Cerebellar cortex (tissue), 1 donor: ENCODE data around the gene VPS26A.

Source experiments
- DNase-seq: peaks from one replicate; pipeline ENCODE4 v3.0.0-alpha.2; 2015; ENCODE audit warnings: low spot score

The VPS26A gene

DNA sequence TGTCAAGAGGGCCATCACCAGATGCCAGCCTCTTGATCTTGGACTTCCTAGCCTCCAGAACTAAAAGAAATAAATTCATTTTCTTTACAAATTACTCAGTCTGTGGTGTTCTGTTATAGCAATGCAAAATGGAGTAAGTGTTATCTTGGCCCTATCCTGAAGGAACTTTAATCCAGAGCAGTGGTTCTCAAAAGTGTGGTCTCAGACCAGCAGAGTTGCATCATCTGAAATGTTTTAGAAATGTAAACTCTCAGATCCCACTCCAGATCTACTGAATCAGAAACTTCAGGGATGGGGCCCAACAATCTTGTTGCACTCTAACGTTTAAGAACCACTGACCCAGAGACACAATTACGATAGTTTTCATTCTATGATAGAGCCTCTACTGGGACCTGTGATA lies 52.8 kb downstream of the VPS26A start:
- no peak for DNase-seq

GRCh38 chr10:69179089-69179742 lies 55.2 kb downstream of the VPS26A start:
- DNase-seq: no peak

DNA sequence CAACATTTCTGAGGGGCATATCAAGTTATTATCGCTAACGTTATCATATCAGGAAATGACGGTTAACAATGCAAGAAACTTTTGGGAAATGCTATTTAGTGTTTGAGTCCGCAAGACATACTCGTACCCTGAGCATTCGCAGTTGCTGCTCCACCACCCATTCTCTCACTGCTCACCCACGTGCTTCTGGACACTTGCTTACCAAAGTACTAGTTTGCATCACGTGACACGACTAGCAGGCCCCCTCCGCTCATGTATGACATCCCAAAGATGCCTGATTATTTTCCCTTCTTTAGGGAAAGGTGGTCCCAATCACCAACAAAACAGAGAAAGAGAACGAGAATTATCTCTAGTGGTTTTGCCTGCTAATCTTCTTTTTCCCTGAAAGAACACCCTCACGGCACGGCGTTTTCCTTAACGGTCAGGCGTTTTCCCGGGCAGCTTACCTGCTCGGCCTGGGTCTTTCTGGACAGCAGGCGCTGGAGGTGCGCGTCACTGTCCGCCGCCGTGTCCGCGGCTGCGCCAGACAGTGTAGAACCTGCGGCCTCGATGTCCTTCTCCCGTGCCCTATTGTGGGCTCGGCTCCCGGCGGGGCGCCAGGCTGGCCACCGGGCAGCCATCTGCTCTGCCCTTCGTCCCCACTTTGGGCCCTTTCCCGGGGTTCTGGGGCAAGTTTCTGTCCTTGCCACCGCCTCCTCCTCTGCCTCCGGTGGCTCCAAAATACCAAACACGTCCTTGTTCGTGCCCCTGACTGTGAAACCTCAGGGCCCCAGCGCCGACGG lies 56.0 kb downstream of the VPS26A start, which contains the start of gene SUPV3L1:
SUPV3L1 (plus strand) TSS at position 492 of the 782 bp plus-strand sequence; CDS start at position 550, 58 bp downstream.
- DNase-seq: peak; percentile 99

DNA sequence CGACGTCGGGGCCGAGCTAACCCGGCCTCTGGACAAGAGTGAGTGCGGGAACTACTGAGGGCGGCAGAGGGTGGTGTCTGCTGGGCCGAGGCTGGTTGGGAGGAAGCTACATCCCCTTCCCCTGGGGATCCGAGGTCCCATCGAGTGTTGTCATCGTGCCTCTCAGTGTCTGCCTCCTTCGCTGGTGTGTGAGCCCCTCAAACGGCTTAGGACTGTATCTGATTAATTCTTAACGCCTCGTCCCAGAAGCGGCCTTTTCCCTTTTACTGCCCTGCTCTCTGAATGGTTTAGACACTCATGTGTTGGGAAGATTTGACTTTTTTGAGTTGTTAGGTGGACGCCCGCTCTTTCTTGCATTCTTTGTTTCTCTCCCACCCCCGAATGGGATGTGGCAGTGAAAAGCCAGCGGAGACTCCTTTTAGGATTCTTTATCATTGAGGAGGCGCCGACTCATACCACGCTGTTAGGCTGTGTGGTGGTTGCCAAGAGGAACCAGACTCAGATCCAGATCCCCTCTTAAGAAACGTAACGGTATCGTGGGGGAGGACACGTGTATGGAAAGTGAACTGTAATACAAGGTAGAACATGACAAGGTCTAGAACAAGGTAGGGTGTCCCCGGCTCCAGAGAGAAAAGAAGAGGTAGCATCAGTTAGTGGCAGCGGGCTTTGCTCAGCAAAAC lies 56.7 kb downstream of the VPS26A start:
- DNase-seq: no peak

DNA sequence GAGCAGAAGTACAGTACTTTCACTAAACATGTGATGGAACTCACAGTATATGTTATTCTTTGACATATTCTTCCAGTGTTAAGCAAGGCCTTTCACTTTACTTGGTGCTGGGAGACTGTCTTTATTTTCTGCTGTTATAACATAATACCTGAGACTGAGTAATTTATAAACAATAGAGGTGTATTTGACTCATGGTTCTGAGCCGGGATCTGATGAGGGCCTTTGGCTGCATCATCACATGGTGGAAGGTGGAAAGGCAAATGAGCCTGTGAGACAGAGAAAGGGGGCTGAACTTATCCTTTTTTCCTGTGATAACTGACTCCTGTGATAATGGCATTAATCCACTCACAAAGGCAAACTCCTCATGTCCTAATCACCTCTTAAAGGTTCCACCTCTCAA lies 57.5 kb downstream of the VPS26A start:
- DNase-seq: no peak

DNA sequence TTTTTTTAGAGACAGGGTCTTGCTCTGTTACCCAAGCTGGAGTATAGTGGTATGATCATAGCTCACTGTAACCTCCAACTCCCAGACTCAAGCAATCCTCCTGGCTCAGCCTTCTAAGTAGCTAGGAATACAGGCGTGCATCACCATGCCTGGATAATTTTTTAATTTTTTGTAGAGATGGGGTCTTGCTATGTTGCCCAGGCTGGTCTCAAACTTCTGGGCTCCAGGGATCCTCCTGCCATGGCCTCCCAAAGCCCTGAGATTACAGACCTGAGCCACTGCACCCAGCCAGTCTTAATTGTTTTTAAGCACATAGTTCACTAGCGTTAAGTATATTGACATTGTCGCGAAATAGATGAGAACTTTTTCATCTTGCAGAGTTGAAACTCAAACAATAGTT lies 58.0 kb downstream of the VPS26A start:
- DNase-seq: no peak

DNA sequence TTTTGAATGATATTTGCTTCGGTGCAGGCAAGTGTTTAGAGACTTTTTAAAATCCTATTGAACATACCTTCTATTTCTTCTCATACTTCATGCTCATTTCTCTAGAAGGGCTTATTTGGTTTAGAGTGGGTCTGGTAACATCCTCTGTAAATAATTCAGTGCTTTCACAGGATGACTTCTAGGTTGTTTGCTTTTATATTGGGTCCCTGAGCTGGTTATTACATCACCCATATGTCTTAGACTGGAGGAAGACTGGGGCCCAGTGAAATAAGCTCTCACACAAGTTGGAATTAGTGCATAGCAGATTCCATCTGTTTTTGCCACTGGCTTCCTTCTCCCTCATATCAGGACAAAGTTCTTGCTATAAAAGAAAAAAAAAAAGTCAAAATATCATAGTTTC lies 62.5 kb downstream of the VPS26A start:
- no peak for DNase-seq

- DNase-seq: no peak
These were observed 77.1 kb downstream of the VPS26A start for GRCh38 chr10:69201045-69201444.

- DNase-seq: no peak
These were observed 78.4 kb downstream of the VPS26A start for GRCh38 chr10:69202332-69202731.

DNA sequence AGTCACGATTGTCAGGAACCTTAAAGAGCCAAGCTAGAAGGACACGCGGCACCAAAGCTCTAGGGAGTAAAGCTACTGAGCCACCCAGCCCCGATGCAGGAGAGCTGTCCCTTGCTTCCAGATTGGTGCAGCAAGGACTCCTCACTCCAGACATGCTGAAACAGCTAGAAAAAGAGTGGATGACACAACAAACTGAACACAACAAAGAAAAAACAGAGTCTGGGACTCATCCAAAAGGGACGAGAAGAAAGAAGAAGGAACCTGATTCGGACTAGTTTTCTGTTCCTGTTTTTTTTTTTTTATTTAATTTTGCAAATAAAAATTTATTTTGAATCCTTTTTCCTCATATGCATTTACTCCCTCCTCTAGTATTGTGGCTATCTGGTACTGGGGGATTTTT lies 84.8 kb downstream of the VPS26A start:
- DNase-seq: no peak

- DNase-seq: no peak
These were observed 86.0 kb downstream of the VPS26A start for GRCh38 chr10:69209787-69210484.

GRCh38 chr10:69211104-69211503 lies 87.1 kb downstream of the VPS26A start:
- DNase-seq: no peak

GRCh38 chr10:69211524-69211923 lies 87.5 kb downstream of the VPS26A start:
- DNase-seq: no peak

DNA sequence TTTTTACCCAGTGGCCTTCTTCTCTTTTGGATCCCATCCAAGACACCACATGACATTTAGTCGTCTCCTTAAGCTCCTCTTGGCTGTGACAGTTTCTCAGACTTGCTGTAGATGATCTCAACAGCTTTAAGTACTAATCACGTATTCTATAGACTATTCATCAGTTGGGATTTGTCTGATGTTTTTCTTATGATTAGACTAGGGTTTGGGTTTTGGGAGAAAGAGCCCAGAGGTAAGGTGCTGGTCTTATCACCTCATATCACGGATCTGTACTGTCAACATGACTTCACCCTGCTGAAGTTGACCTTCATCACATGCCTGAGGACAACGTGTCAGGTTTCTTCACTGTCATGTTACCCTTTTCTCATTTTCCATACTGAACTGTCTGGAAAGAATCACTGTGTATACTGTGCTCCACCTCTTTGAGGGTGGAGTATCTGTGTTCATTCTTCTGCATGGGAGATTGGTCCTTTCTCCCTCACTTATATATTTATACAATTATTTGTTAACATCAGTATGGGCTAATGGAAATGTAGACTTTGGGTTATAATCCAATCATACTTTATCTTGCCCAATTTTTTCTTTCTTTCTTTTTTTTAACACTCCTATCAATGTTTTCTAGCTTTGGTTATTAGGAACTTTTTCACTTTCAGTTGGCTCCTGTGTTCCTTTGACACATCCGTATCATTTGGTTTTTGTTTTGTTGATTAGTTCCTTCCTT lies 89.8 kb downstream of the VPS26A start:
- DNase-seq: no peak

DNA sequence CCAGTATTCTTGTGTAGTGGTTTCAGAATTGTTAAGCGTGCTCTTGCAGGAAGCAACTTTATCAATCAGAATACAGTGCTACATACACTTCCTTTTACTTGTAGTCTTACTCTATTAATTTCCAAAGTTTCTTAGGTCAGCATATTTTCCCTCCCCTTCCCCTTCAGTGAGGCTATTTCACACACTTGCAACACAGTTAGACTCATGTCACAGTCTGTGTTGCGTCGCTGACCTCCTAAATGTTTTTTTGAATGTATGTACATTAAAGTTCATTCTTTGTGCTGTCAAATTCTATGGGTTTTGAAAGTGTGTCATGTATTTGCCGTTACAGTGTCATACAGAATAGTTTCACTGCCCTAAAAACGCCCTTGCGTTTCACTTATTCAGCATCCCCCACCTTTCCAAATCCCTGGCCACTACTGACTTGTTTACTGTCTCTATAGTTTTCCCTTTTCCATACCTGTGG lies 90.7 kb downstream of the VPS26A start:
- DNase-seq: no peak

- DNase-seq: no peak
These were observed 91.6 kb downstream of the VPS26A start for GRCh38 chr10:69215405-69216171.

- DNase-seq: no peak
These were observed 92.7 kb downstream of the VPS26A start for GRCh38 chr10:69216577-69217118.

DNA sequence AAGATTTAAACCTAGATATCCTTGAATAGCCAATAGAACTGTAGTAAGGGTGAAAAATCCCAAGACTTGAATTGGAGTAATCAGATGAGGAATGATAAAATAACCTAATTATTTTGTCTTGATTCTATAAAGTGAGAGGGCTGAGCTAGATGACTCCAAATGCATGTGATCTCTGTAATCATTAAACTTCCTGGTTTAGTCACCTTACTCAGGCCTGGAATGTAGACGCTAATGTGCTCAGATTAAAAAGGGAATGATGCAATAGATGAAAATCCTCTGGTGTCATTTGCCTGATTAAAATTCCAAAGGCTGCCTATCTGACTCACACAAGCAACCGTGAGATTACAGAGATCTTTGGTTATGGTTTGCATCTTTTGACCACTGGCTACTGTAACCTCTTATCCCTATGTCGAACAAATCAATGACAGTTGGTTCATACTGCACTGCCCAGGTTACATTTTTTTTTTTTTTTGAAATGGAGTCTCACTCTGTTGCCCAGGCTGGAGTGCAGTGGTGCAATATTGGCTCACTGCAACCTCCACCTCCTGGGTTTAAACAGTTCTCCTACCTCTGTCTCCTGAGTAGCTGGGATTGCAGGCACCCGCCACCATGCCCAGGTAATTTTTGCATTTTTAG lies 93.3 kb downstream of the VPS26A start:
- DNase-seq: no peak

DNA sequence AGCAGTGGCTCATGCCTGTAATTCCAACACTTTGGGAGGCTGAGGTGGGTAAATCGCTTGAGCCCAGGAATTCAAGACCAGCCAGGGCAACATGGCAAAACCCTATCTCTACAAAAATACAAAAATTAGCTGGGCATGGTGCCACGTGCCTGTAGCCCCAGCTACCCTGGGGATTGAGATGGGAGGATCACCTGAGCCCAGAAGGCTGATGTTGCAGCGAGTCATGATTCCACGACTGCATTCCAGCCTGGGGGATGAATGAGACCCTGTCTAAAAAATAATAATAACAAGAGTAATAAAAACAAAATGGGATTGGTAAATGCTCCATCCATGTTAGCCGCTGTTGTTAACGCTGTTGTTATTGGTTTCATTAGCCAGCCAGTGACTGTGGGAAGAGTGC lies 94.9 kb downstream of the VPS26A start:
- DNase-seq: no peak

GRCh38 chr10:69220041-69220451 lies 96.1 kb downstream of the VPS26A start, which contains the start of gene HKDC1:
TSS of gene HKDC1 (plus strand) at chr10:69220332. CDS start at chr10:69220436, 104 bp downstream.
- no peak for DNase-seq
